ENCODE data around the gene PCDHA8.
"Not testable (repeated sequence)": the region's sequence is repeated elsewhere in the genome, so short reads cannot be mapped to it uniquely, and the experiment has no call there.

Gene PCDHA8

DNA sequence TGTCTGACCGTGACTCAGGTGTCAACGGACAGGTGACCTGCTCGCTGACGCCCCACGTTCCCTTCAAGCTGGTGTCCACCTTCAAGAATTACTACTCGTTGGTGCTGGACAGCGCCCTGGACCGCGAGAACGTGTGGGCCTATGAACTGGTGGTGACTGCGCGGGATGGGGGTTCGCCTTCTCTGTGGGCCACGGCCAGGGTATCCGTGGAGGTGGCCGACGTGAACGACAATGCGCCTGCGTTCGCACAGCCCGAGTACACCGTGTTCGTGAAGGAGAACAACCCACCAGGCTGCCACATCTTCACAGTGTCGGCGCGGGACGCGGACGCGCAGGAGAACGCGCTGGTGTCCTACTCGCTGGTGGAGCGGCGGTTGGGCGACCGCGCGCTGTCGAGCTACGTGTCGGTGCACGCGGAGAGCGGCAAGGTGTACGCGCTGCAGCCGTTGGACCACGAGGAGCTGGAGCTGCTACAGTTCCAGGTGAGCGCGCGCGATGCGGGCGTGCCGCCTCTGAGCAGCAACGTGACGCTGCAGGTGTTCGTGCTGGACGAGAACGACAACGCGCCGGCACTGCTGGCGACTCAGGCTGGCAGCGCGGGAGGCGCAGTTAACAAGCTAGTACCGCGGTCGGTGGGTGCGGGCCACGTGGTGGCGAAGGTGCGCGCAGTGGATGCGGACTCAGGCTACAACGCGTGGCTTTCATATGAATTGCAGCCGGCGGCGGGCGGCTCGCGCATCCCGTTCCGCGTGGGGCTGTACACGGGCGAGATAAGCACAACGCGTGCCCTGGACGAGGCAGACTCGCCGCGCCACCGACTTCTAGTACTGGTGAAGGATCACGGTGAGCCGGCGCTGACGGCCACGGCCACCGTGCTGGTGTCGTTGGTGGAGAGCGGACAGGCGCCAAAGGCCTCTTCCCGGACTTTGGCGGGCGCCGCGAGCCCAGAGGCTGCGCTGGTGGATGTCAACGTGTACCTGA, 29.5 kb downstream of the PCDHA8 start:
- no peak for DNase-seq (ENCODE audit: low read depth in 2 of 3, low spot score in 1 of 3)

DNA sequence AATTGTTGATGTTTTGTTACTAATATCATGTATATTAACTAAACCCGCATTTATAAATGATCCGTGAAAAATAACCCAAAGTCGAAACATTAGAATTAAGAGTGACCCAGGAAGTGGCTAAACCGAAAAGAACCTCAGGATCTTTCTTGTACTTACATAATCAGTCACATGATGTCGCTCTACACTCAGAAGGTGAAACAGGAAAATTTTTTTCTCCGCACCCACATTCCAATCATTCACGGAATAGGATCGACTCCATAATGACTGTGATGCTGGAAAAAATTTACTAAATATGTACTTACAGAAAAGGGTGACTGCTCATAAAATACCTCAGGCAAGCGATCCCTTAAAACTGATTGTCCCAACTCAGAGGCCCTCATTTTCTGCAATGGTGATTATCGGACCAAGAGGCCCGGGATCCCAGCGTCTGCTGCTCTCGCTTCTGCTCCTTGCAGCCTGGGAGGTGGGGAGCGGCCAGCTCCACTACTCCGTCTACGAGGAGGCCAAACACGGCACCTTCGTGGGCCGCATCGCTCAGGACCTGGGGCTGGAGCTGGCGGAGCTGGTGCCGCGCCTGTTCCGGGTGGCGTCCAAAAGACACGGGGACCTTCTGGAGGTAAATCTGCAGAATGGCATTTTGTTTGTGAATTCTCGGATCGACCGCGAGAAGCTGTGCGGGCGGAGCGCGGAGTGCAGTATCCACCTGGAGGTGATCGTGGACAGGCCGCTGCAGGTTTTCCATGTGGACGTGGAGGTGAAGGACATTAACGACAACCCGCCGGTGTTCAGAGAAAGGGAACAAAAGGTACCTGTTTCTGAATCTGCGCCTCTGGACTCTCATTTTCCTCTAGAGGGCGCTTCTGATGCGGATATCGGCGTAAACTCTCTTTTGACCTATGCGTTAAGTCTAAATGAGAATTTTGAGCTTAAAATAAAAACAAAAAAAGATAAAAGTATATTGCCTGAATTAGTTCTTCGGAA, 34.4 kb downstream of the PCDHA8 start, which contains the start of gene PCDHA12:
Gene PCDHA12 (plus strand): TSS at position 224 of the 981 bp plus-strand sequence. CDS start 165 bp downstream, at position 389.
- DNase-seq (ENCODE audit: low read depth in 2 of 3, low spot score in 1 of 3): no peak

DNA sequence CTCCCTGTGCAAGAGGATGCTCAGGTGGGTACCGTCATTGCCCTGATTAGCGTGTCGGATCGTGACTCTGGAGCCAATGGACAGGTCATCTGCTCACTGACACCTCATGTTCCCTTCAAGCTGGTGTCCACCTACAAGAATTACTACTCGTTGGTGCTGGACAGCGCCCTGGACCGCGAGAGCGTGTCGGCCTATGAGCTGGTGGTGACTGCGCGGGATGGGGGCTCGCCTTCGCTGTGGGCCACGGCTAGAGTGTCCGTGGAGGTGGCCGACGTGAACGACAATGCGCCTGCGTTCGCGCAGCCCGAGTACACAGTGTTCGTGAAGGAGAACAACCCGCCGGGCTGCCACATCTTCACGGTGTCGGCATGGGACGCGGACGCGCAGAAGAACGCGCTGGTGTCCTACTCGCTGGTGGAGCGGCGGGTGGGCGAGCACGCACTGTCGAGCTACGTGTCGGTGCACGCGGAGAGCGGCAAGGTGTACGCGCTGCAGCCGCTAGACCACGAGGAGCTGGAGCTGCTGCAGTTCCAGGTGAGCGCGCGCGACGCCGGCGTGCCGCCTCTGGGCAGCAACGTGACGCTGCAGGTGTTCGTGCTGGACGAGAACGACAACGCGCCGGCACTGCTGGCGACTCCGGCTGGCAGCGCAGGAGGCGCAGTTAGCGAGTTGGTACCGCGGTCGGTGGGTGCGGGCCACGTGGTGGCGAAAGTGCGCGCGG, 35.7 kb downstream of the PCDHA8 start:
- not testable (repeated sequence) for DNase-seq (ENCODE audit: low read depth in 2 of 3, low spot score in 1 of 3)

DNA sequence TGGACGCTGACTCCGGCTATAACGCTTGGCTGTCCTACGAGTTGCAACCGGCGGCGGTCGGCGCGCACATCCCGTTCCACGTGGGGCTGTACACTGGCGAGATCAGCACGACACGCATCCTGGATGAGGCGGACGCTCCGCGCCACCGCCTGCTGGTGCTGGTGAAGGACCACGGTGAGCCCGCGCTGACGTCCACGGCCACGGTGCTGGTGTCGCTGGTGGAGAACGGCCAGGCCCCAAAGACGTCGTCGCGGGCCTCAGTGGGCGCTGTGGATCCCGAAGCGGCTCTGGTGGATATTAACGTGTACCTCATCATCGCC, 36.2 kb downstream of the PCDHA8 start:
- DNase-seq (ENCODE audit: low read depth in 2 of 3, low spot score in 1 of 3): no peak

DNA sequence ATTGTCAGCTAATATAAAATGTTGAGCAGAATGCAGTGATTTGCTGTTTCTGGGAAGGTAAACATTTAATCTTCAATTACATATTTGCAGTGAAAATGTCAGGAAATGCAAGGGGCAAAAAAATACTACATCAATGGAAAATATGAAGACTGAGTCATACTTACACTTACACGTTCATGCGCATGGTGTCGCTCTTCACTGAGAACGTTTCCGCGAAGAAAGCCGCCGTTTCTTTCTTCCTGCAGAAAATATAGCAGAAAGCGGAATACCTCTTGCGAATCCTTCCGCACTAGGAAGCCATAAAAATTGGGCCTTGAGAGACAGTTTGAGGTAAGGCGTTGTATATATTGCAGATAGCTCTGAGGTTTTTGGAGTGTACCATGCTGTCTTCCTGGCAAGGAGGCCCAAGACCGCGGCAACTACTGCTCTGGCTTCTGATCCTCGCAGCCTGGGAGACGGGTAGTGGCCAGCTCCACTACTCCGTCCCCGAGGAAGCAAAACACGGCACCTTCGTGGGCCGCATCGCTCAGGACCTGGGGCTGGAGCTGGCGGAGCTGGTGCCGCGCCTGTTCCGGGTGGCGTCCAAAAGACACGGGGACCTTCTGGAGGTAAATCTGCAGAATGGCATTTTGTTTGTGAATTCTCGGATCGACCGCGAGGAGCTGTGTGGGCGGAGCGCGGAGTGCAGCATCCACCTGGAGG, 41.1 kb downstream of the PCDHA8 start, which contains the start of gene PCDHA13:
Gene PCDHA13 (plus strand): TSS at position 236 of the 702 bp plus-strand sequence. CDS start 145 bp downstream, at position 381.
- no peak for DNase-seq (ENCODE audit: low read depth in 2 of 3, low spot score in 1 of 3)

DNA sequence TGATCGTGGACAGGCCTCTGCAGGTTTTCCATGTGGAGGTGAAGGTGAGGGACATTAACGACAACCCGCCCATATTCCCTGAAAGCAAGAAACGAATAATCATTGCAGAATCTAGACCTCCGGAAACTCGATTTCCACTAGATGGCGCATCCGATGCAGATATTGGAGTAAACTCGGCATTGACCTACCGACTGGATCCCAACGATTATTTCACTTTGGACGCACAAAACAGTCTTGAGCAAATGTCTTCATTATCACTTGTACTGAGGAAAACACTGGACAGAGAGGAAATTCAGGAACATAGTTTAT, 41.6 kb downstream of the PCDHA8 start:
- no peak for DNase-seq (ENCODE audit: low read depth in 2 of 3, low spot score in 1 of 3)

DNA sequence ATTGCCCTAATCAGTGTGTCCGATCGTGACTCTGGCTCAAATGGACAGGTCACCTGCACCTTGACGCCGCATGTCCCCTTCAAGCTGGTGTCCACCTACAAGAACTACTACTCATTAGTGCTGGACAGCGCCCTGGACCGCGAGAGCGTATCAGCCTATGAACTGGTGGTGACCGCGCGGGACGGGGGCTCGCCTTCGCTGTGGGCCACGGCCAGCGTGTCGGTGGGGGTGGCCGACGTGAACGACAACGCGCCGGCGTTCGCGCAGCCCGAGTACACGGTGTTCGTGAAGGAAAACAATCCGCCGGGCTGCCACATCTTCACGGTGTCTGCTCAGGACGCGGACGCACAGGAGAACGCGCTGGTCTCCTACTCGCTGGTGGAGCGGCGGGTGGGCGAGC, 42.4 kb downstream of the PCDHA8 start:
- DNase-seq (ENCODE audit: low read depth in 2 of 3, low spot score in 1 of 3): no peak

DNA sequence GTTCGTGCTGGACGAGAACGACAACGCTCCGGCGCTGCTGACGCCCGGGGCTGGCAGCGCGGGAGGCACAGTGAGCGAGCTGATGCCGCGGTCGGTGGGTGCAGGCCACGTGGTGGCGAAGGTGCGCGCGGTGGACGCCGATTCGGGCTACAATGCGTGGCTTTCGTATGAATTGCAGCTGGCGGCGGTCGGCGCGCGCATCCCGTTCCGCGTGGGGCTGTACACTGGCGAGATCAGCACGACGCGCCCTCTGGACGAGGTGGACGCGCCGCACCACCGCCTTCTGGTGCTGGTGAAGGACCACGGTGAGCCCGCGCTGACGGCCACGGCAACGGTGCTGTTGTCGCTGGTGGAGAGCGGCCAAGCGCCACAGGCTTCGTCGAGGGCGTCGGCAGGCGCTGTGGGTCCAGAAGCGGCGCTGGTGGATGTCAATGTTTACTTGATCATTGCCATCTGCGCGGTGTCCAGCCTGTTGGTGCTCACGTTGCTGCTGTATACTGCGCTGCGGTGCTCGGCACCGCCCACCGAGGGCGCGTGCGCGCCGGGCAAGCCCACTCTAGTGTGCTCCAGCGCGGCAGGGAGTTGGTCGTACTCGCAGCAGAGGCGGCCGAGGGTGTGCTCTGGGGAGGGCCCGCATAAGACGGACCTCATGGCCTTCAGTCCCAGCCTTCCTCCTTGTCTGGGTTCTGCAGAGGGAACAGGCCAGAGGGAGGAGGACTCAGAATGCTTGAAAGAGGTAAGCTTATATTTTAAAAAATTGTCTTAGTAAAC, 43.1 kb downstream of the PCDHA8 start:
- DNase-seq (ENCODE audit: low read depth in 2 of 3, low spot score in 1 of 3): no peak

All from stimulated activated CD4-positive, alpha-beta T cell treated with anti-CD3 and anti-CD28 coated beads, Interleukin-12 subunit alpha, Interleukin-12 subunit beta, amount 100 ng/mL, for 48 hours (primary cell).